Cardiac fibroblast (primary cell): Measurements from ENCODE around the gene METAP1.

ENCODE experiments used
- DNase-seq, 2 donors: peaks; one replicate each; pipeline versions ENCODE4 v3.0.0 to v3.0.0-alpha.2; 2010; ENCODE audit warnings: low read depth in 2 of 2
- H3K4me3 ChIP-seq, 2 donors: replicated peaks in 1 of 2; 1 replicate in 1 of 2; 2 replicates in 1 of 2; pipeline ENCODE4 v1.5.1; 2011; ENCODE audit warnings: low read depth in 2 of 2, low read length in 2 of 2, mild to moderate bottlenecking in 2 of 2, moderate library complexity in 1 of 2
- TF ChIP-seq, protein P1 (sequence below): IDR thresholded peaks from one replicate; pipeline ENCODE4 v1.5.1; 2011; ENCODE audit warnings: low read depth, mild to moderate bottlenecking, low read length, inconsistent platforms

The METAP1 gene

GRCh38 chr4:98959411-98959810 is 36.1 kb upstream of the METAP1 start:
- H3K4me3 ChIP-seq, result no peak overlapping the region
- DNase-seq, result no peak
- TF ChIP-seq, protein P1, sequence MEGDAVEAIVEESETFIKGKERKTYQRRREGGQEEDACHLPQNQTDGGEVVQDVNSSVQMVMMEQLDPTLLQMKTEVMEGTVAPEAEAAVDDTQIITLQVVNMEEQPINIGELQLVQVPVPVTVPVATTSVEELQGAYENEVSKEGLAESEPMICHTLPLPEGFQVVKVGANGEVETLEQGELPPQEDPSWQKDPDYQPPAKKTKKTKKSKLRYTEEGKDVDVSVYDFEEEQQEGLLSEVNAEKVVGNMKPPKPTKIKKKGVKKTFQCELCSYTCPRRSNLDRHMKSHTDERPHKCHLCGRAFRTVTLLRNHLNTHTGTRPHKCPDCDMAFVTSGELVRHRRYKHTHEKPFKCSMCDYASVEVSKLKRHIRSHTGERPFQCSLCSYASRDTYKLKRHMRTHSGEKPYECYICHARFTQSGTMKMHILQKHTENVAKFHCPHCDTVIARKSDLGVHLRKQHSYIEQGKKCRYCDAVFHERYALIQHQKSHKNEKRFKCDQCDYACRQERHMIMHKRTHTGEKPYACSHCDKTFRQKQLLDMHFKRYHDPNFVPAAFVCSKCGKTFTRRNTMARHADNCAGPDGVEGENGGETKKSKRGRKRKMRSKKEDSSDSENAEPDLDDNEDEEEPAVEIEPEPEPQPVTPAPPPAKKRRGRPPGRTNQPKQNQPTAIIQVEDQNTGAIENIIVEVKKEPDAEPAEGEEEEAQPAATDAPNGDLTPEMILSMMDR, result no peak

- no peak for DNase-seq
- H3K4me3 ChIP-seq, result no peak overlapping the region
- TF ChIP-seq, protein P1, result no peak
These were observed 33.8 kb upstream of the METAP1 start for GRCh38 chr4:98961770-98962169.

- DNase-seq, result peak in 1 of 2 donors; percentile 13
- no peak overlapping the region for H3K4me3 ChIP-seq
- TF ChIP-seq, protein P1, result no peak
These were observed 31.7 kb upstream of the METAP1 start for GRCh38 chr4:98963538-98964433.

GRCh38 chr4:98966926-98967325 is 28.6 kb upstream of the METAP1 start:
- no peak for DNase-seq
- no peak overlapping the region for H3K4me3 ChIP-seq
- TF ChIP-seq, protein P1, result no peak

- TF ChIP-seq, protein P1, result no peak
- H3K4me3 ChIP-seq, result no peak overlapping the region
- DNase-seq, result no peak
These were observed 27.7 kb upstream of the METAP1 start for GRCh38 chr4:98967786-98968329.

DNA sequence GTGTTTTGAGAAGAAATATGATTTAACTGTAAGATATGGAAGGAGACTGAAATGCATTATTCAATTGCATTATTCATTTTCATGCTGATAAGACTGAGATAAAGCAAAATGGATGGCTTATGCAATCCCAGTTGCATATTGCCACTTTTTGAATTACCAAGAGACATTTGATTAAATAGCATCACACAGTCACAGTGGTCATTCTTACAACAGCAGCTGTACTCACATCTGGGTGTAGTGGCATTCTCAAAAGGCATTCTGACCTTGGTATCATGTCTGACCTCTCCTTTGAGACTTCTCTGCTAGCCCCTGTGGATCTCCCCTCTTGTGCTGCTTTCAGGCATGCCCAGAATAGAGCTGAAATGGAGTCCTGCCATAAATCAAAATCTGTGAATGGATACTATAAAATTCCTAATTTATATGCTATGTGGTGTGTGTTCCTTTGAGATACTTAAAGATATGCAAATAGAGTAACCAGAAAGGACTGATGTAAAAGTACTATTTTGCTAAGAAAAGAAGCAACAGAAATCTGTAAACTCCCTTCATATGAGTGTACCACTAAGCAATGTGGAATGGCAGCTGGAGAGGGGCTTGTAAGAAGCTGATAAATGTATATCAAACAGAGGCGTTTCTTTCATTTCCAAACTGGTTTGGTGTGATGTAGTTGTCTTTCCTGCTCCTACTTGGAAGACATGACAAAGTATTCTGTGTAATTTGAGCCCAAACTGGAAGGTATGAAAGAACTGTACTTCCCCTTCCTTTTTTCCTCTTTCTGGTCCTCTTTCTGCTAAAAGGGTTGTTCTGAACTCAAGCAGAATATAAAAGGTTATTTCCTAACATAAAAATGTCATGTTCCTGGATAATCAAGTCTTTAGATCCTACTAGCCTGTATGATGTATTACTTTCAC is 25.4 kb upstream of the METAP1 start:
- DNase-seq, result no peak
- no peak overlapping the region for H3K4me3 ChIP-seq
- TF ChIP-seq, protein P1, result no peak
